Measurements from ENCODE around the gene PLEKHM3. TPM values are rescaled to one million over a fixed set of nuclear protein-coding genes. Genes with fewer than 3 reads are reported as not detected.

Gene PLEKHM3
- total and polyA plus RNA-seq, 2 experiments from 2014 or later, result 4.9 to 6.6 TPM

DNA sequence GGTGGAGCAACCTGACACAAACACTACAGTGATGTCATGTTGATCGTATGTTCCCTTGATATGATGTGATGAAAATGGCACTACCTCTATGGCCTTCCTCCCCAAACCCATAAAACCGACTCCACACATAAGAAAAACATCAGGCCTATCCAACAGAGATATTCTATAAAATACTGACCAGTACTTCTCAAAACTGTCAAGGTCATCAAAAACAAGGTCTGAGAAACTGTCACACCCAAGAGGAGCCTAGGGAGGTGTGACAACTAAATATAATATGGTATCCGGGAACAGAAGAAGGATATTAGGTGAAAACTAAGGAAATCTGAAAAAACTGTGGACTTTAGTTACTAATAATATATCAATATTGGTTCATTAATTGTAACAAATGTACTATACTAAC, 169.7 kb downstream of the PLEKHM3 start:
- Histone ChIP-seq H3K9ac (no peak overlapping the region), H3K4me2 (ENCODE audit: unreplicated experiment) (no peak overlapping the region), H3F3A (ENCODE audit: insufficient read depth) (0 out of 2 replicates have a peak, but pooled peaks cover 6% of the 10 kb centered on the region), H3K4me3 (no peak overlapping the region), H3K36me3 (ENCODE audit: low read depth) (no peaks in the 10 kb centered on the region), H3K27ac (no peak overlapping the region), H2AFZ (no peak overlapping the region), H3K4me1 (ENCODE audit: insufficient read depth) (peaks cover 8% of the 10 kb centered on the region; the same call in 1 of the 2 replicates), H3K79me2 (ENCODE audit: insufficient read depth) (no peaks in the 10 kb centered on the region), H4K20me1 (ENCODE audit: insufficient read depth) (no peaks in the 10 kb centered on the region), H3K9me3 (ENCODE audit: low read depth) (no peaks in the 10 kb centered on the region), H3K9me2 (ENCODE audit: insufficient read depth) (no peaks in the 10 kb centered on the region), H3K27me3 (replicated peaks; ENCODE audit: insufficient read depth) (no peaks in the 10 kb centered on the region)
- in situ Hi-C loops (cut with MboI), result no loop called here
- TF ChIP-seq EZH2phosphoT487 (IDR thresholded peaks at IDR 0.05; ENCODE audit: insufficient read depth, low read depth) (no peak), EZH2 (IDR thresholded peaks at IDR 0.05; ENCODE audit: insufficient read depth, poor library complexity, severe bottlenecking) (no peak)
- 80 to 93% methylated on average over 3 of the region's 3 CpGs for WGBS, 2 experiments (ENCODE audit: low coverage in 1 of 2, low lambda C conversion rate in 2 of 2, missing lambda C conversion rate in 2 of 2)
- no peak for DNase-seq

DNA sequence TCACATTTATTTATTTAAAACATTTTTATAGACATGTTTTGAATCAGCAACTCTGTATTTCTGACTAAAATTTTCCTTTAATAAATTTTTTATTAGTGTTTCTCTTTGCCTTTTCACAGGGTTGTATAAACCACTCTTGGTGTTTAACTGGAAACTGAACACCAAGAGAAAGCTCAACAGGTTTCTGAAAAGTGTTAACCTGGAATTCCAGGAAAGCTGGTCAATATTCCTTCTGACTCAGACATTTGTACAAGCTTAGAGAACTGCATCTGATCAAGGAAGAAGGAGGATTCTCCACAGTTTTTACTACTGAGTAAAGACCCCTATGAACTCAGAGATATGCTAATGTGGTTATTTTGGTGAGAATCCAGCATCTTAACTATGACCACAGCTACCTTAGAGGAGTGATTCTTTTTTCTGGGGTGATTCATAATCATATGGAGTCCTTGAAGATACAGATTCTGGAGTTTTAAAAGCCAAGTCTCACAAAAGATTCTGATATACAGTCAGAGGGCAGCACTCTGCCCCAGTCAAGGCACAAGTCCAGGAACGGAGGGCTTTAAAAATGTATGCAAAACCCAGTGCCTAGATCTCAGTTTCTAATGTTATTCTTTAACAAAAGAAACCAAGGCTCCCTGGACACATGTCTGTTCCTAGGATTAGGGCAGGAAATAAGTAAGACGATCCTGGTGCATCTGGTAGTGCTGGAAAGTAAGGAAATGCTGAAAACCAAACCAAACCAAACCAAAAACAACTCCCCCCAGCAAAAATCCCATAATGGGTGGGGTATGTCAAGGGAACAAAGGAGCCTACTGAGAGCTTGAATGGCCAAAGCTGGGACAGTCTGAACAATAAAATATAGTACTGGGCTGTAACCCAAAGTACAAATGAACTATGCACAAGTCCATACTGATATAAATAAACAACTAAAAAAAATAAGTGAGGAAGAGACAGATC, 170.6 kb downstream of the PLEKHM3 start:
- TF ChIP-seq EZH2phosphoT487 (IDR thresholded peaks at IDR 0.05; ENCODE audit: insufficient read depth, low read depth), result no peak
- no peak for TF ChIP-seq EZH2 (IDR thresholded peaks at IDR 0.05; ENCODE audit: insufficient read depth, poor library complexity, severe bottlenecking)
- Histone ChIP-seq H3K4me3 (no peak overlapping the region), H3K27ac (peak overlapping the region; percentile 1; the same call in 1 of the 2 replicates), H3K9me2 (ENCODE audit: insufficient read depth) (no peaks in the 10 kb centered on the region), H2AFZ (no peak overlapping the region), H4K20me1 (ENCODE audit: insufficient read depth) (no peaks in the 10 kb centered on the region), H3K36me3 (ENCODE audit: low read depth) (no peaks in the 10 kb centered on the region), H3F3A (ENCODE audit: insufficient read depth) (0 out of 2 replicates have a peak, but pooled peaks cover 6% of the 10 kb centered on the region), H3K9ac (no peak overlapping the region), H3K4me2 (ENCODE audit: unreplicated experiment) (no peak overlapping the region), H3K27me3 (replicated peaks; ENCODE audit: insufficient read depth) (no peaks in the 10 kb centered on the region), H3K79me2 (ENCODE audit: insufficient read depth) (no peaks in the 10 kb centered on the region), H3K4me1 (ENCODE audit: insufficient read depth) (peaks cover 8% of the 10 kb centered on the region; the same call in 1 of the 2 replicates), H3K9me3 (ENCODE audit: low read depth) (no peaks in the 10 kb centered on the region)
- in situ Hi-C loops (cut with MboI), result no loop called here
- WGBS, 2 experiments (ENCODE audit: low coverage in 1 of 2, low lambda C conversion rate in 2 of 2, missing lambda C conversion rate in 2 of 2), result 6 to 8% methylated on average over 2 of the region's 2 CpGs
- peak; percentile 54 for DNase-seq

DNA sequence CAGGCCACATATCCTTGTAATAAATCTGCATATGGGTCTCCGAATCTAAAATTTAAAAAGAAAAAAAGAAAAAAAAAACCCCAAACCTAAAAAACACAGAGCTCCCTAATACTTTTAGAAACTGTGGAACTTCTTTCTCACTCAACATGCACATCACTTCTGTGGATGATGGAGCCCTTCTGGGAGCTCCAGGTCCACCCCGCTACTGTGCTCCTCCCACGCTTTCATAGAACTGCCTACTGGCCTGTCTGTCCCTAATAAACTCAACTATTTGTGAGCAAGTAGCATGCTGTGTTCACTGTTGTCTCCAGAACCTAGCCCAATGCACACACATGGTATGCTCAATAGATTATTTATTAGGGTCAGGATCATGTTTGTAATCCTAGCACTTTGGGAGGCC, 172.5 kb downstream of the PLEKHM3 start:
- H3K9me2 ChIP-seq (ENCODE audit: insufficient read depth), result no peaks in the 10 kb centered on the region
- no peaks in the 10 kb centered on the region for H4K20me1 ChIP-seq (ENCODE audit: insufficient read depth)
- 98% methylated on average over 3 of the region's 3 CpGs for WGBS, 2 experiments (ENCODE audit: low coverage in 1 of 2, low lambda C conversion rate in 2 of 2, missing lambda C conversion rate in 2 of 2)
- H2AFZ ChIP-seq, result no peak overlapping the region
- no peak overlapping the region for H3K4me3 ChIP-seq
- TF ChIP-seq EZH2 (IDR thresholded peaks at IDR 0.05; ENCODE audit: insufficient read depth, poor library complexity, severe bottlenecking), result no peak
- TF ChIP-seq EZH2phosphoT487 (IDR thresholded peaks at IDR 0.05; ENCODE audit: insufficient read depth, low read depth), result no peak
- H3K4me1 ChIP-seq (ENCODE audit: insufficient read depth), result peaks cover 8% of the 10 kb centered on the region; the same call in 1 of the 2 replicates
- no peaks in the 10 kb centered on the region for H3K79me2 ChIP-seq (ENCODE audit: insufficient read depth)
- H3K36me3 ChIP-seq (ENCODE audit: low read depth), result no peaks in the 10 kb centered on the region
- DNase-seq, result no peak
- no peak overlapping the region for H3K9ac ChIP-seq
- in situ Hi-C loops (cut with MboI), result no loop called here
- H3K9me3 ChIP-seq (ENCODE audit: low read depth), result no peaks in the 10 kb centered on the region
- H3K4me2 ChIP-seq (ENCODE audit: unreplicated experiment), result no peak overlapping the region
- H3K27me3 ChIP-seq (replicated peaks; ENCODE audit: insufficient read depth), result no peaks in the 10 kb centered on the region
- H3F3A ChIP-seq (ENCODE audit: insufficient read depth), result 0 out of 2 replicates have a peak, but pooled peaks cover 6% of the 10 kb centered on the region
- H3K27ac ChIP-seq, result no peak overlapping the region

DNA sequence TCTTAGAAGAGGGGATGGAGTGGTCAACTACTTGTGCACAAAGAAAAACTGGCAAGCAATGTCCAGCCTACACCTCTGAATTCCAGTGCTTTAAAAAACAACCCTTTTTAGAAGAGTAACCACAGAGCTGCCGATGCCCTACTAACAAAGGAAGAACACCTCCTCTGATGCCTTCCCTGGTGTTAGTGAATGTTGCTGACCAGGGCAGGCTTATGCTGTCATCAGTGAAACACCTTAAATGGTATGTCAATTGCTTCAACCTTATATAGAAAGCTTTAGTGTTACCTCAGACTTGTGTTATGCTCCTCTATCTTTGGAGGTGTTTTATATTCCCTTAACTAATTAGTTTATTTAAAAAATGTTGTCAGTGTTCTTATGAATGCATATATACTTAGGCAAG, 175.9 kb downstream of the PLEKHM3 start:
- WGBS, 2 experiments (ENCODE audit: low coverage in 1 of 2, low lambda C conversion rate in 2 of 2, missing lambda C conversion rate in 2 of 2), result 93 to 100% methylated on average over 1 of the region's 1 CpG
- TF ChIP-seq EZH2 (IDR thresholded peaks at IDR 0.05; ENCODE audit: insufficient read depth, poor library complexity, severe bottlenecking), result no peak
- Histone ChIP-seq H3K27me3 (replicated peaks; ENCODE audit: insufficient read depth) (no peaks in the 10 kb centered on the region), H3F3A (ENCODE audit: insufficient read depth) (0 out of 2 replicates have a peak, but pooled peaks cover under 1% of the 10 kb centered on the region), H3K9ac (no peak overlapping the region), H3K36me3 (ENCODE audit: low read depth) (no peaks in the 10 kb centered on the region), H3K27ac (no peak overlapping the region), H3K9me2 (ENCODE audit: insufficient read depth) (no peaks in the 10 kb centered on the region), H3K79me2 (ENCODE audit: insufficient read depth) (no peaks in the 10 kb centered on the region), H2AFZ (no peak overlapping the region), H3K4me2 (ENCODE audit: unreplicated experiment) (no peak overlapping the region), H3K9me3 (ENCODE audit: low read depth) (no peaks in the 10 kb centered on the region), H3K4me3 (no peak overlapping the region), H4K20me1 (ENCODE audit: insufficient read depth) (no peaks in the 10 kb centered on the region), H3K4me1 (ENCODE audit: insufficient read depth) (peaks cover 1% of the 10 kb centered on the region; the same call in 1 of the 2 replicates)
- in situ Hi-C loops (cut with MboI), result no loop called here
- DNase-seq, result no peak
